ENCODE measurements around the gene MCIDAS.

- TF ChIP-seq POLR2A (IDR thresholded peaks at IDR 0.05) (no peak), POLR2AphosphoS5 (IDR thresholded peaks at IDR 0.05) (no peak)
These were observed 4.2 kb upstream of the MCIDAS start for GRCh38 chr5:55231029-55231918.

All from breast epithelium (tissue), 3 donors.